Neural progenitor cell (in vitro differentiated cells): ENCODE results near the gene BCL2L13. TPM values are rescaled to one million over a fixed set of nuclear protein-coding genes. Genes with fewer than 3 reads are reported as not detected.
"Not testable (repeated sequence)": the region's sequence is repeated elsewhere in the genome, so short reads cannot be mapped to it uniquely, and the experiment has no call there.

ENCODE experiments used
- DNase-seq: peaks from one replicate; pipeline ENCODE4 v3.0.0-alpha.2; 2016; ENCODE audit warnings: low spot score
- H2AFZ ChIP-seq: fragments of 200-600 bp; sonication (generic); replicated peaks from 2 replicates; pipeline ENCODE4 v1.6.1; 2016; ENCODE audit warnings: antibody characterized with exemption
- H3F3A ChIP-seq: fragments of 200-600 bp; sonication (generic); 2 replicates; pipeline ENCODE4 v1.6.1; 2016; ENCODE audit warnings: antibody characterized with exemption, low read depth
- H3K27ac ChIP-seq: fragments of 200-600 bp; sonication (generic); 2 replicates; pipeline ENCODE4 v1.5.1; 2016; ENCODE audit warnings: mild to moderate bottlenecking
- H3K27me3 ChIP-seq: fragments of 200-600 bp; sonication (generic); 2 replicates; pipeline ENCODE4 v1.6.1; 2016; ENCODE audit warnings: mild to moderate bottlenecking, moderate library complexity
- H3K36me3 ChIP-seq: fragments of 200-600 bp; sonication (generic); 2 replicates; pipeline ENCODE4 v1.5.1; 2016
- H3K4me1 ChIP-seq: fragments of 200-600 bp; sonication (generic); 2 replicates; pipeline ENCODE4 v1.6.1; 2016; ENCODE audit warnings: mixed run types
- H3K4me2 ChIP-seq: fragments of 200-600 bp; sonication (generic); 2 replicates; pipeline ENCODE4 v1.6.1; 2016
- H3K4me3 ChIP-seq: fragments of 200-600 bp; sonication (generic); 2 replicates; pipeline ENCODE4 v1.5.1; 2016
- H3K79me2 ChIP-seq: fragments of 200-600 bp; sonication (generic); 2 replicates; pipeline ENCODE4 v1.6.1; 2016; ENCODE audit warnings: low read depth
- H3K9ac ChIP-seq: fragments of 200-600 bp; sonication (generic); 2 replicates; pipeline ENCODE4 v1.6.1; 2016
- H3K9me3 ChIP-seq: fragments of 200-600 bp; sonication (generic); 2 replicates; pipeline ENCODE4 v1.5.1; 2016; ENCODE audit warnings: low read depth
- H4K20me1 ChIP-seq: fragments of 200-600 bp; sonication (generic); 2 replicates; pipeline ENCODE4 v1.6.1; 2016; ENCODE audit warnings: low read depth
- H3K27ac Mint-ChIP-seq: 3 replicates; pipeline ENCODE4 v1.8.0; 2021; ENCODE audit warnings: mixed read lengths
- H3K27me3 Mint-ChIP-seq: 2 replicates; pipeline ENCODE4 v1.8.0; 2022; ENCODE audit warnings: low read depth, mild to moderate bottlenecking, inconsistent platforms, moderate library complexity, mixed read lengths; ENCODE audit not compliant: insufficient read depth
- H3K36me3 Mint-ChIP-seq: 3 replicates; pipeline ENCODE4 v1.8.0; 2021; ENCODE audit warnings: mixed read lengths
- H3K4me1 Mint-ChIP-seq: 3 replicates; pipeline ENCODE4 v1.8.0; 2021; ENCODE audit warnings: mixed read lengths
- H3K4me3 Mint-ChIP-seq: 3 replicates; pipeline ENCODE4 v1.8.0; 2021; ENCODE audit warnings: mild to moderate bottlenecking, moderate library complexity, mixed read lengths
- H3K9me3 Mint-ChIP-seq: 3 replicates; pipeline ENCODE4 v1.8.0; 2020; ENCODE audit warnings: mixed read lengths
- CTCF ChIP-seq: fragments of 200-600 bp; sonication (generic); IDR thresholded peaks from 2 replicates; pipeline ENCODE4 v1.5.1; 2017; ENCODE audit warnings: antibody characterized with exemption, mild to moderate bottlenecking
- EZH2 ChIP-seq: fragments of 200-600 bp; sonication (generic); IDR thresholded peaks from 2 replicates; pipeline ENCODE4 v1.6.1; 2017; ENCODE audit warnings: antibody characterized with exemption, mild to moderate bottlenecking, moderate library complexity
- EZH2phosphoT487 ChIP-seq: fragments of 200-600 bp; sonication (generic); IDR thresholded peaks from 2 replicates; pipeline ENCODE4 v1.6.1; 2017; ENCODE audit warnings: antibody characterized with exemption
- total RNA-seq: library from RNA; depleted of rRNA; stranded (reverse); fragments of >200 nt; gene quantifications from 2 replicates; pipeline ENCODE4 v1.2.3, GENCODE V29; 2015; ENCODE audit warnings: low replicate concordance

The BCL2L13 gene
- total RNA-seq, 1 donor from 2014 or later: 47.7 TPM

- Histone ChIP-seq H2AFZ (no peak overlapping the region), H3K9ac (no peak overlapping the region), H4K20me1 (peaks cover under 1% of the 10 kb centered on the region), H3K4me2 (no peak overlapping the region), H3F3A (peaks cover 26% of the 10 kb centered on the region), H3K79me2 (peaks cover 12% of the 10 kb centered on the region), H3K27me3 (no peaks in the 10 kb centered on the region), H3K9me3 (no peaks in the 10 kb centered on the region), H3K4me1 (peaks cover 12% of the 10 kb centered on the region), H3K4me3 (no peak overlapping the region), H3K36me3 (no peaks in the 10 kb centered on the region), H3K27ac (no peak overlapping the region)
- Mint-ChIP-seq H3K27ac (no peak overlapping the region), H3K9me3 (no peaks in the 10 kb centered on the region), H3K4me3 (no peak overlapping the region), H3K36me3 (no peaks in the 10 kb centered on the region), H3K27me3 (peaks cover 3% of the 10 kb centered on the region), H3K4me1 (peaks cover 9% of the 10 kb centered on the region)
- no peak for DNase-seq
- no peak for TF ChIP-seq EZH2
- TF ChIP-seq EZH2phosphoT487: no peak
- TF ChIP-seq CTCF: no peak
Measured at GRCh38 chr22:17633217-17633997, 5.2 kb upstream of the BCL2L13 start.

- peaks cover 9% of the 10 kb centered on the region for H3K4me1 Mint-ChIP-seq
- no peak for DNase-seq
- no peak overlapping the region for H2AFZ ChIP-seq
- no peak overlapping the region for H3K9ac ChIP-seq
- no peak overlapping the region for H3K27ac ChIP-seq
- H3K4me2 ChIP-seq: no peak overlapping the region
- peaks cover 12% of the 10 kb centered on the region for H3K4me1 ChIP-seq
- peaks cover 29% of the 10 kb centered on the region for H3F3A ChIP-seq
- no peaks in the 10 kb centered on the region for H3K36me3 ChIP-seq
- TF ChIP-seq EZH2: no peak
- no peak for TF ChIP-seq EZH2phosphoT487
- TF ChIP-seq CTCF: no peak
- no peak overlapping the region for H3K4me3 Mint-ChIP-seq
- H3K9me3 Mint-ChIP-seq: no peaks in the 10 kb centered on the region
- H4K20me1 ChIP-seq: no peaks in the 10 kb centered on the region
- peaks cover 13% of the 10 kb centered on the region for H3K79me2 ChIP-seq
- H3K27ac Mint-ChIP-seq: no peak overlapping the region
- H3K27me3 Mint-ChIP-seq: peaks cover 3% of the 10 kb centered on the region
- H3K27me3 ChIP-seq: no peaks in the 10 kb centered on the region
- no peaks in the 10 kb centered on the region for H3K9me3 ChIP-seq
- H3K4me3 ChIP-seq: no peak overlapping the region
- no peaks in the 10 kb centered on the region for H3K36me3 Mint-ChIP-seq
Measured at GRCh38 chr22:17633998-17634323, 4.6 kb upstream of the BCL2L13 start.

GRCh38 chr22:17634696-17635095 lies 3.9 kb upstream of the BCL2L13 start:
- no peak overlapping the region for H3K27ac ChIP-seq
- Mint-ChIP-seq H3K36me3 (no peaks in the 10 kb centered on the region), H3K4me3 (no peak overlapping the region), H3K27ac (no peak overlapping the region), H3K9me3 (no peaks in the 10 kb centered on the region), H3K27me3 (peaks cover 2% of the 10 kb centered on the region), H3K4me1 (peaks cover 14% of the 10 kb centered on the region)
- no peaks in the 10 kb centered on the region for H3K9me3 ChIP-seq
- peaks cover 26% of the 10 kb centered on the region for H3F3A ChIP-seq
- peaks cover 13% of the 10 kb centered on the region for H3K79me2 ChIP-seq
- H3K4me3 ChIP-seq: no peak overlapping the region
- H3K27me3 ChIP-seq: no peaks in the 10 kb centered on the region
- H4K20me1 ChIP-seq: no peaks in the 10 kb centered on the region
- peaks cover 7% of the 10 kb centered on the region for H3K4me1 ChIP-seq
- no peak overlapping the region for H2AFZ ChIP-seq
- DNase-seq: no peak
- H3K36me3 ChIP-seq: no peaks in the 10 kb centered on the region
- H3K4me2 ChIP-seq: no peak overlapping the region
- TF ChIP-seq EZH2 (no peak), EZH2phosphoT487 (no peak), CTCF (no peak)
- H3K9ac ChIP-seq: no peak overlapping the region

GRCh38 chr22:17636850-17637249 lies 1.7 kb upstream of the BCL2L13 start:
- H3K4me2 ChIP-seq, H3K9ac ChIP-seq, H4K20me1 ChIP-seq, H3K27me3 Mint-ChIP-seq, H3K9me3 Mint-ChIP-seq, H3K27me3 ChIP-seq, H3K36me3 Mint-ChIP-seq, H3K9me3 ChIP-seq, H3K27ac Mint-ChIP-seq, H3K36me3 ChIP-seq, H2AFZ ChIP-seq, DNase-seq, H3K27ac ChIP-seq, H3K4me3 Mint-ChIP-seq, H3K4me1 ChIP-seq, H3K4me3 ChIP-seq: not testable (repeated sequence)
- H3K79me2 ChIP-seq: peaks cover 27% of the 10 kb centered on the region
- peaks cover 18% of the 10 kb centered on the region for H3K4me1 Mint-ChIP-seq
- H3F3A ChIP-seq: peaks cover 26% of the 10 kb centered on the region
